ENCODE data around the gene PTPA.

PTPA gene

DNA sequence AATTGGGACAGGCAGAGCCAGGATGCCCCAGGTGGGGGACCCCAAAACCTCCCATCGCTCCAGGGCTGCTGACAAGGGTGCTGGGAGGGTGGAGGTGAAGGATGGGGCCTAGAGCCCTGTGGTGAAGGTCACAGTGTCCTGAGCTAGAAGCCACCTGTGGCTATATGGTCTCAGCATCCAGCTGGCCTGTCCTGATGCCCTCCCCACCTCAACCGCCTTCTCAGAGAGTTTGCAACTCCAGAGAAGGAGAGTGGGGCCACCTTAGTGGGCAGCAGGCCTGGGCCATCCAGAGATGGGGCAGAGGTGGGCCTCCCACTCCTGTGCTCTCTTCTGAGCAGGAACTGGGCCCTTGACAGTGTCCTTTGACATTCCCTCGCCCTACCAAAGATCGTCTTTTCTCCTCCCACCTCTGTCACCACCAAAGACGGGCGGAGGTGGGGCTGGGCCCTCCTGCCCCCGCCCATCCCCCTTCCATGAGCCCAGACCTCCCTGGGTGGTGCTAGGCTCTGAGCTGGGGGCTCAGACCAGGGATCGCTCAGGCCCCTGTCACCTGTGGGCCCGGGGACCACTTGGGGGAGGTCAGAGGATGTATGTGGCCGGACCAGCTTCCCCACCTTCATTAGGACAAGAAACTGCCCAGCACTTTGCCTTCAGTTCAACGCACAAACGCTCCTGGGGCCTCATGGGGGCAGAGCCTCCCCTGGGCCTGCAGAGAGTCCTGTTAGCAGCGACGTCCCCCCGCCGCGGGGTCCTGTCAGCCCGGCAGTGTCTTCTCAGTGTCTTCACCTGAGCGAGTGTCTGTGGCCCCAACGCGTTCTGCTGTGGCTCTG is 40.3 kb upstream of the PTPA start:
- no peak for ATAC-seq
- TF ChIP-seq, protein P1, sequence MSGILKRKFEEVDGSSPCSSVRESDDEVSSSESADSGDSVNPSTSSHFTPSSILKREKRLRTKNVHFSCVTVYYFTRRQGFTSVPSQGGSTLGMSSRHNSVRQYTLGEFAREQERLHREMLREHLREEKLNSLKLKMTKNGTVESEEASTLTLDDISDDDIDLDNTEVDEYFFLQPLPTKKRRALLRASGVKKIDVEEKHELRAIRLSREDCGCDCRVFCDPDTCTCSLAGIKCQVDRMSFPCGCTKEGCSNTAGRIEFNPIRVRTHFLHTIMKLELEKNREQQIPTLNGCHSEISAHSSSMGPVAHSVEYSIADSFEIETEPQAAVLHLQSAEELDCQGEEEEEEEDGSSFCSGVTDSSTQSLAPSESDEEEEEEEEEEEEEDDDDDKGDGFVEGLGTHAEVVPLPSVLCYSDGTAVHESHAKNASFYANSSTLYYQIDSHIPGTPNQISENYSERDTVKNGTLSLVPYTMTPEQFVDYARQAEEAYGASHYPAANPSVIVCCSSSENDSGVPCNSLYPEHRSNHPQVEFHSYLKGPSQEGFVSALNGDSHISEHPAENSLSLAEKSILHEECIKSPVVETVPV (CRISPR knock-in tag; IDR thresholded peaks at IDR 0.05): no peak
- TF ChIP-seq ZNF565 (CRISPR knock-in tag; conservative IDR thresholded peaks at IDR 0.05; ENCODE audit: low read depth): no peak
- no peak for TF ChIP-seq ZFP30 (CRISPR knock-in tag; IDR thresholded peaks at IDR 0.05)
- TF ChIP-seq ARNTL (CRISPR knock-in tag; IDR thresholded peaks at IDR 0.05; ENCODE audit: borderline replicate concordance, low read depth): no peak
- TF ChIP-seq GLIS3 (CRISPR knock-in tag; IDR thresholded peaks at IDR 0.05): no peak
- TF ChIP-seq TSHZ2 (CRISPR knock-in tag; IDR thresholded peaks at IDR 0.05): no peak
- TF ChIP-seq ESRRG (CRISPR knock-in tag; IDR thresholded peaks at IDR 0.05): no peak
- no peak for TF ChIP-seq OSR1 (CRISPR knock-in tag; IDR thresholded peaks at IDR 0.05)
- no peak for TF ChIP-seq BACH2 (CRISPR knock-in tag; IDR thresholded peaks at IDR 0.05; ENCODE audit: borderline replicate concordance)
- no peak for TF ChIP-seq SNAI2 (CRISPR knock-in tag; IDR thresholded peaks at IDR 0.05)
- no peak for TF ChIP-seq TOX (CRISPR knock-in tag; IDR thresholded peaks at IDR 0.05; ENCODE audit: borderline replicate concordance)
- no peak for TF ChIP-seq ZC3H10 (CRISPR knock-in tag; IDR thresholded peaks at IDR 0.05)
- TF ChIP-seq ZFP3 (CRISPR knock-in tag; IDR thresholded peaks at IDR 0.05): no peak
- no peak for TF ChIP-seq TCF4 (CRISPR knock-in tag; IDR thresholded peaks at IDR 0.05; ENCODE audit: borderline replicate concordance)

DNA sequence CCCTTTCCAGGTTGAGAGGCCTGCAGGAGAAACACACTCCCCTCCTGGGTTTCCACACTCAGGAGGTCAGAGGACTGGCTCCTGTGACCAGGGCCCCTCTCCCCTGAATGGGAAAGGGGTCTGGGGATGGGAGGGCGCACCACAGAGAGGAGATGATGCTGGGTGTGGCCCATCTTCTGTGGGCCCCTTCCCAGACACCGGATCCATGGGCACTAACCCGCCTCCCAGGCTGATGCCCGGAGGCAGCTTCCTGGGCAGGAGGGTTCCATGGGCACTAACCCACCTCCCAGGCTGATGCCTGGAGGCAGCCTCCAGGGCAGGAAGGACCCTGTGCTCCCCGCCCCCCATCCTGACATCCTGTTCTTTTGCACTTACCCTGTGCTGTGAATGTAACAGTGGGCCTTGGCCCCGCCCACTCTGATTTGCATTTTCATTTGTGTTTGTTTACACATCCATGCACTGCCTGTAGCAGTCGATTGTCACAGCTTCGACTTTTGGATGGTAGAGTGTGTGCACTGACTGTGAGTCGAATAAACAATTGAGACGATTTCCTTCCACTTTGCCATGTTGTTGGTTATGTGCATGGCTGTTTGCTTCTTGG is 39.6 kb upstream of the PTPA start:
- ATAC-seq: no peak
- TF ChIP-seq, protein P1 (CRISPR knock-in tag; IDR thresholded peaks at IDR 0.05): no peak
- TF ChIP-seq ZNF565 (CRISPR knock-in tag; conservative IDR thresholded peaks at IDR 0.05; ENCODE audit: low read depth) (no peak), BACH2 (CRISPR knock-in tag; IDR thresholded peaks at IDR 0.05; ENCODE audit: borderline replicate concordance) (no peak), ZC3H10 (CRISPR knock-in tag; IDR thresholded peaks at IDR 0.05) (no peak), ZNF8 (CRISPR knock-in tag; IDR thresholded peaks at IDR 0.05) (no peak), OSR1 (CRISPR knock-in tag; IDR thresholded peaks at IDR 0.05) (no peak), PPARA (CRISPR knock-in tag; IDR thresholded peaks at IDR 0.05; ENCODE audit: borderline replicate concordance) (no peak), ZNF70 (CRISPR knock-in tag; IDR thresholded peaks at IDR 0.05) (no peak), TSHZ2 (CRISPR knock-in tag; IDR thresholded peaks at IDR 0.05) (no peak), RARB (CRISPR knock-in tag; IDR thresholded peaks at IDR 0.05) (no peak), ZFP30 (CRISPR knock-in tag; IDR thresholded peaks at IDR 0.05) (no peak), GLIS3 (CRISPR knock-in tag; IDR thresholded peaks at IDR 0.05) (no peak), ISL1 (CRISPR knock-in tag; IDR thresholded peaks at IDR 0.05) (no peak), ZFP3 (CRISPR knock-in tag; IDR thresholded peaks at IDR 0.05) (no peak)
- TF ChIP-seq, protein P2, sequence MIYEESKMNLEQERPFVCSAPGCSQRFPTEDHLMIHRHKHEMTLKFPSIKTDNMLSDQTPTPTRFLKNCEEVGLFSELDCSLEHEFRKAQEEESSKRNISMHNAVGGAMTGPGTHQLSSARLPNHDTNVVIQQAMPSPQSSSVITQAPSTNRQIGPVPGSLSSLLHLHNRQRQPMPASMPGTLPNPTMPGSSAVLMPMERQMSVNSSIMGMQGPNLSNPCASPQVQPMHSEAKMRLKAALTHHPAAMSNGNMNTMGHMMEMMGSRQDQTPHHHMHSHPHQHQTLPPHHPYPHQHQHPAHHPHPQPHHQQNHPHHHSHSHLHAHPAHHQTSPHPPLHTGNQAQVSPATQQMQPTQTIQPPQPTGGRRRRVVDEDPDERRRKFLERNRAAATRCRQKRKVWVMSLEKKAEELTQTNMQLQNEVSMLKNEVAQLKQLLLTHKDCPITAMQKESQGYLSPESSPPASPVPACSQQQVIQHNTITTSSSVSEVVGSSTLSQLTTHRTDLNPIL (CRISPR knock-in tag; IDR thresholded peaks at IDR 0.05; ENCODE audit: low read depth): no peak
- TF ChIP-seq, protein P3, sequence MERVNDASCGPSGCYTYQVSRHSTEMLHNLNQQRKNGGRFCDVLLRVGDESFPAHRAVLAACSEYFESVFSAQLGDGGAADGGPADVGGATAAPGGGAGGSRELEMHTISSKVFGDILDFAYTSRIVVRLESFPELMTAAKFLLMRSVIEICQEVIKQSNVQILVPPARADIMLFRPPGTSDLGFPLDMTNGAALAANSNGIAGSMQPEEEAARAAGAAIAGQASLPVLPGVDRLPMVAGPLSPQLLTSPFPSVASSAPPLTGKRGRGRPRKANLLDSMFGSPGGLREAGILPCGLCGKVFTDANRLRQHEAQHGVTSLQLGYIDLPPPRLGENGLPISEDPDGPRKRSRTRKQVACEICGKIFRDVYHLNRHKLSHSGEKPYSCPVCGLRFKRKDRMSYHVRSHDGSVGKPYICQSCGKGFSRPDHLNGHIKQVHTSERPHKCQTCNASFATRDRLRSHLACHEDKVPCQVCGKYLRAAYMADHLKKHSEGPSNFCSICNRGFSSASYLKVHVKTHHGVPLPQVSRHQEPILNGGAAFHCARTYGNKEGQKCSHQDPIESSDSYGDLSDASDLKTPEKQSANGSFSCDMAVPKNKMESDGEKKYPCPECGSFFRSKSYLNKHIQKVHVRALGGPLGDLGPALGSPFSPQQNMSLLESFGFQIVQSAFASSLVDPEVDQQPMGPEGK (CRISPR knock-in tag; IDR thresholded peaks at IDR 0.05; ENCODE audit: borderline replicate concordance): no peak

All from SK-N-SH treated with all-trans-retinoic acid at 6 μM for 48 hours (cell line).